22Rv1 (cell line): ENCODE measurements around the gene BDH1.

ENCODE experiments used
- H3K27ac ChIP-seq: fragments of 450-650 bp; 2 replicates; pipeline ENCODE4 v1.5.1; 2017
- ZFX ChIP-seq: fragments of 450-650 bp; IDR thresholded peaks from 2 replicates; pipeline ENCODE4 v1.6.1; 2017; ENCODE audit warnings: antibody characterized with exemption, borderline replicate concordance
- TF ChIP-seq, protein P1 (sequence below): fragments of 450-650 bp; IDR thresholded peaks from 2 replicates; pipeline ENCODE4 v1.5.1; 2017; ENCODE audit warnings: mild to moderate bottlenecking

BDH1 gene

DNA sequence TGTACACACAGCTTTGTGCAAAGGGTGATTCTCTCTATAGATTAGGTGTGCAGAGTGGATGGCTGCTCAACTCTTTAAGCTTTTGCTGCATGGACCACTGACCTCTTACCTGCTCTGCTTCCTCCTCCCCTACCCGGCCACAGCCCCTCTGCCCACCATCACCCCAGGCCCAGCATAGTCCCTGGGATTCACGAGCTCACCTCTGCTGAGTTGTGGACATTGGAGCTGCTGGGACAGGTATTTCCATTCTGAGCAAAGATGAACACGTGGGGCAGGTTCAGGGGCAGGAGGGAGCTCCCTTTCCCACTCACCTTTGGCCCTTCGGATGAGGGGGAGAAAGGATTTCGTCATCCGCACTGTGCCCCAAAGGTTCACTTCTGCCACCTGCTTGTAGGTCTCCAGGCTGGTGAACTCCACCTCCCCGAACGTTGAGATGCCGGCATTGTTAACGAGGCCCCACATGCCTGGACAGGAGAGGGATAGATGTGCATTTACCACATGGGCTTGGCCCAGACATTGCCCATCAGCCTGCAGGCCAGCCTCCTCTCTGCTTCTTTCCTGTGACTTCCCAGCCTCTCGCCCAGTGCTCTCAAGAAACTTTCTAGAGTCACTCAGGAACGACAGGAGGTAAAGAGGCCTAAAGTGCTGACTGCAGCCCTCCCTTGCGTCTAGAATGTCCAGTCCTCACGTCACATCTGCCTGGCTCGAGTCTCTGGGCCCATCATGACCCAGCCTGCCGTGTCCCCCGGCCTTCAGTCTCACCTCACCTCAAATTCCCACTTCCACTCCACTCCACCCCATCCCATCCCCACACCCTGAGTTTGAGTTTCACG lies 41.6 kb downstream of the BDH1 start:
- H3K27ac ChIP-seq, result no peak overlapping the region
- no peak for TF ChIP-seq ZFX
- TF ChIP-seq, protein P1, sequence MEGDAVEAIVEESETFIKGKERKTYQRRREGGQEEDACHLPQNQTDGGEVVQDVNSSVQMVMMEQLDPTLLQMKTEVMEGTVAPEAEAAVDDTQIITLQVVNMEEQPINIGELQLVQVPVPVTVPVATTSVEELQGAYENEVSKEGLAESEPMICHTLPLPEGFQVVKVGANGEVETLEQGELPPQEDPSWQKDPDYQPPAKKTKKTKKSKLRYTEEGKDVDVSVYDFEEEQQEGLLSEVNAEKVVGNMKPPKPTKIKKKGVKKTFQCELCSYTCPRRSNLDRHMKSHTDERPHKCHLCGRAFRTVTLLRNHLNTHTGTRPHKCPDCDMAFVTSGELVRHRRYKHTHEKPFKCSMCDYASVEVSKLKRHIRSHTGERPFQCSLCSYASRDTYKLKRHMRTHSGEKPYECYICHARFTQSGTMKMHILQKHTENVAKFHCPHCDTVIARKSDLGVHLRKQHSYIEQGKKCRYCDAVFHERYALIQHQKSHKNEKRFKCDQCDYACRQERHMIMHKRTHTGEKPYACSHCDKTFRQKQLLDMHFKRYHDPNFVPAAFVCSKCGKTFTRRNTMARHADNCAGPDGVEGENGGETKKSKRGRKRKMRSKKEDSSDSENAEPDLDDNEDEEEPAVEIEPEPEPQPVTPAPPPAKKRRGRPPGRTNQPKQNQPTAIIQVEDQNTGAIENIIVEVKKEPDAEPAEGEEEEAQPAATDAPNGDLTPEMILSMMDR, result no peak

DNA sequence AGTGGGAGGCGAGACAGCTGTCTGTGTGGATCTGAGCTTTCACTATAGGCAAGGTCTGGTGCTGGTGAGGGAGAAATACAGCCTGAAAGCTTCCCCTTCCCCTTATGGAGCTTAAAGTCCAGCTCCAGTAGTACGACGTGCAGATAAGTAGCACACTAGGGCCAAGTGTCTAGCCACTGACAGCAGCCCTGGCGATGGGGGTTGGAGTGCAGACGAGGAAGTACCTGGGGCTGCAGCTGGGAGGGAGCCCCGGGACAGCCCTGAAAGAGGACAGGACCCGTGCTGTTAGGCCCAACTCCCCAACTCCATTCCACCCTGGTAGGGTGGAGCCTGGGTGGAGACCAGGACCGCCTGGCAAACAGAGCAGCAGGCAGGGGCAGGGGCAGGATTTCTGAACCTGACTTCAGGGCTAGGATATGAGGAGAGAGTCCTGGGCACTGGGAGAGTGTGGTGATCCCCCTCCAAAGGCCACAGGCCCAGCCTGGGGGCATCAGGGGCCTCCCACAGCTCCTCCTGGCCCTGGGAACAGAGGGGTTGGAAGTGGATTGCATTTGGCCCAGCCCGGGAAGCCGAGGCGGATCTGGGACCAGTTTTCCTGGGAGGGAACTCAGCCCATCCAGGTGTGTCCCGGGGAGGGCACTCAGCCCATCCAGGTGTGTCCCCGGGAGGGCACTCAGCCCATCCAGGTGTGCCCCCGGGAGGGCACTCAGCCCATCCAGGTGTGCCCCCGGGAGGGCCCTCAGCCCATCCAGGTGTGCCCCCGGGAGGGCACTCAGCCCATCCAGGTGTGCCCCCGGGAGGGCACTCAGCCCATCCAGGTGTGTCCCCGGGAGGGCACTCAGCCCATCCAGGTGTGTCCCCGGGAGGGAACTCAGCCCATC lies 42.8 kb downstream of the BDH1 start:
- no peak overlapping the region for H3K27ac ChIP-seq
- TF ChIP-seq, protein P1, result no peak
- no peak for TF ChIP-seq ZFX

DNA sequence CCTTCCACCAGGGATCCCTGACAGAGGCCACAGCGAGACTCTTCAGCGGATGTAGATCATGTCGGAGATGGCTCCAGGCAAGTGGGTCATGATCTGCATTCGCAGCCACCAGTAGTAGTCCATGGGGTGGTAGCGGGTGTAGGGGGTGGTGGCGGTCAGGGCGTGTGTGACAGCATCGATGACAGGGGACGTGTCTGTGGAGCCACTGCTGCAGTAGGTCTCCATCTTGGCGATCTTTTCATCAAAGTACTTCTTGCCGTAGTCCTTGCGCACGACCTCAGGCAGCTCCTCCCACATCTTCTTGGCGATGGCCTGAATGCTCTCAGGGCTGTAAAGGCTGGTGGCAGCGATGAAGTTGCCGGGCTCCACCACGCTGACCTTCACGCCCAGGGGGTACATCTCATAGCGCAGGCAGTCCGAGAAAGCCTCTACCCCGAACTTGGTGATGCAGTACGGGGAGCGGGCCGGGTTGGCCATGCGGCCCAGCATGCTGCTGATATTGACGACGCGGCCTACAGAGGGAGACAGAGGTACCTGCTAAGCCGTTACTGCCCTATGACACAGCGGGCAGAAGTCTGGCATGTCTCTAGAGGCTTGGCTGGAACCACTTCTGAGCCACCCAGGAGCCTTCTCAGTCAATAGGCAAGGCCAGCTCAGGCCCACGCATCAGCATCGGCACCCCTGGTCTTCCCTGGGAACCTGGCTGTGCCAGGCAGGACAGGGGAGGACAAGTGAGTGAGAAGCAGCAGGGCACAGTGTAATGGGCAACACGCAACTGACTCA lies 43.7 kb downstream of the BDH1 start:
- TF ChIP-seq ZFX, result no peak
- TF ChIP-seq, protein P1, result 0 out of 2 replicates have a peak, but pooled peaks have one; percentile 6

DNA sequence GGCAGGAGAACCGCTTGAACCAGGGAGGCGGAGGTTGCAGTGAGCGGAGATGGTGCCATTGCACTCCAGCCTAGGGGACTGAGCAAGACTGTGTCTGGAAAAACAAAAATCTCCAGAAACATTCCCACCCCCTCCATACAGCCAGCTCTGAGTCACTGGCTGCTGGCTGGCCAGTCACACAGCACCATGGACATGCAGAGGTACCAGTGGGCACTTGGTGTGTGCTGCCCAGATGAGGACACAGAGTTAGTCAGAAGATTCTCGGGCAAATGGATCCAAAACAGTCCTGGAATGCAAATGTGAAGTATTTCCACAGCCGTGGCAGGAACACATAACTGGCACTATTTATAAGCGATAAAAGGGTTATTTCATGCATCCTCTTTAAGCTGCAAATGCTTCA lies 44.6 kb downstream of the BDH1 start:
- TF ChIP-seq, protein P1, result no peak
- no peak for TF ChIP-seq ZFX
- H3K27ac ChIP-seq, result no peak overlapping the region

More for the DNA sequence above, 43.7 kb downstream of the BDH1 start:
- no peak overlapping the region for H3K27ac ChIP-seq

DNA sequence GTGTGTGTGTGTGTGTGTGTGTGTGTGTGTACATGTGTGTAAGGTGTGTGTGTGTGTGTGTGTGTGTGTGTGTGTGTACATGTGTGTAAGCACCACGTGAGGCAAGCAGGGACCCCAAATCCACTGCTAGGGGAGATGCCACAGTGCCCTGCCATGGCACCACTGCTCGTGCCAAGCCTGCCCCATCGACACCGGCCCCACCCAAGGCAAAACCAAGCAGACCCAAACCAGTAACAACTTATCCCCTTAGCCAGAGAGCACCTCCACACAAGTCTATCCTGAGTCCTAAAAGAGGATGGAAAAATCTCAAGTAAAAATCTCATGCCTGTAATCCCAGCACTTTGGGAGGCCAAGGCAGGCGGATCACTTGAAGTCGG lies 45.1 kb downstream of the BDH1 start:
- H3K27ac ChIP-seq, result no peak overlapping the region
- TF ChIP-seq, protein P1, result no peak
- TF ChIP-seq ZFX, result no peak

DNA sequence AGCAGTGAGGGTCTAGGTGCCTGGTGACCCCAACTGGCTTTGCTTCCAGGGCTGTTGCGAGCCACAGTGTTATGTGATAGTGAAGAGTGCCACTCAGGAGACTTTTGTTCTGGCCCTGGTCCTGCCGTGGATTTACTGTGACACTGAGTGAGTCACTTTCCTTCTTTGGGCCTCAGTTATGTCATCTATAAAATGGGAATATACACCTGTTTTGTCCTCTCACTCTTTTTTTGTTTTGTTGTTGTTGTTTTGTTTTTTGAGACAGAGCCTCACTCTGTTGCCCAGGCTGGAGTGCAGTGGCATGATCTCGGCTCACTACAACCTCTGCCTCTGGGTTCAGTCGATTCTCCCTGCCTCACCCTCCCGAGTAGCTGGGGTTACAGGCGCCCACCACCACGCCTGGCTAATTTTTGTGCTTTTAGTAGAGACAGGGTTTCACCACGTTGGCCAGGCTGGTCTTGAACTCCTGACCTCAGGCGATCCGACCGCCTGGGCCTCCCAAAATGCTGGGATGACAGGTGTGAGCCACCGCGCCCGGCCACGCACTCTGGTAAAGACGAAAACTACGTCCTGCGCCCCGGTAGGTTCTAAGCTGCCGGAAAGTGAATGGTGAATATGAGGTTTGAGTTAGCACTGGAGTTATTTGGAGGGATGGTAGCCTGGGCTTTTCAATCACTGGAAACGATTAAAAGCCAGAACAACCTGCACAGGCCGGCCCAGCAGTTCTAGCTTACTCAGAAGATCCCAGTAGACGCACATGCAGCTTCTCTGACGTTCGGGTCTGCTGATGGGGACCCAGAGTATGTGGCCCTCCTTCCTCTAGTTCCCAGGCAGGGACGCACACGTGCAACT lies 46.6 kb downstream of the BDH1 start:
- no peak overlapping the region for H3K27ac ChIP-seq

More for the DNA sequence above, 46.6 kb downstream of the BDH1 start:
- TF ChIP-seq ZFX, result no peak
- TF ChIP-seq, protein P1, result no peak
